ENCODE results near the gene RNF212. TPM values are rescaled to one million over a fixed set of nuclear protein-coding genes. Genes with fewer than 3 reads are reported as not detected.
A peak's percentile ranks its signal among the peaks of the same experiment; 100 is the strongest.

The RNF212 gene
- total and polyA plus RNA-seq, 9 of the 15 experiments (the other 6 are each of a cell fraction or from before 2014, with no cell fraction given): 0.04 TPM; not detected in 8

GRCh38 chr4:1074077-1074476, 39.3 kb downstream of the RNF212 start (continued):
- TF ChIP-seq, protein P1, sequence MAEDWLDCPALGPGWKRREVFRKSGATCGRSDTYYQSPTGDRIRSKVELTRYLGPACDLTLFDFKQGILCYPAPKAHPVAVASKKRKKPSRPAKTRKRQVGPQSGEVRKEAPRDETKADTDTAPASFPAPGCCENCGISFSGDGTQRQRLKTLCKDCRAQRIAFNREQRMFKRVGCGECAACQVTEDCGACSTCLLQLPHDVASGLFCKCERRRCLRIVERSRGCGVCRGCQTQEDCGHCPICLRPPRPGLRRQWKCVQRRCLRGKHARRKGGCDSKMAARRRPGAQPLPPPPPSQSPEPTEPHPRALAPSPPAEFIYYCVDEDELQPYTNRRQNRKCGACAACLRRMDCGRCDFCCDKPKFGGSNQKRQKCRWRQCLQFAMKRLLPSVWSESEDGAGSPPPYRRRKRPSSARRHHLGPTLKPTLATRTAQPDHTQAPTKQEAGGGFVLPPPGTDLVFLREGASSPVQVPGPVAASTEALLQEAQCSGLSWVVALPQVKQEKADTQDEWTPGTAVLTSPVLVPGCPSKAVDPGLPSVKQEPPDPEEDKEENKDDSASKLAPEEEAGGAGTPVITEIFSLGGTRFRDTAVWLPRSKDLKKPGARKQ (CRISPR knock-in tag; IDR thresholded peaks at IDR 0.05): no peak
- TF ChIP-seq ATF6 (CRISPR knock-in tag; IDR thresholded peaks at IDR 0.05): no peak

- no peak overlapping the region for H3K4me3 ChIP-seq
- BruUV-seq (replicated peaks): no TSS peak
- intact Hi-C loops (cut with micrococcal nuclease): no loop called here
- H3K4me2 ChIP-seq (ENCODE audit: insufficient read depth, low read length): peak overlapping the region; percentile 27
- H3K36me3 ChIP-seq (ENCODE audit: control insufficient read depth, insufficient read depth, low read length): no peaks in the 10 kb centered on the region
- H3K79me2 ChIP-seq (ENCODE audit: control insufficient read depth, insufficient read depth, low read length): no peaks in the 10 kb centered on the region
- peaks cover 52 to 70% of the 10 kb centered on the region in 2 experiments for H3K27me3 ChIP-seq (ENCODE audit: control insufficient read depth in 2 of 2, insufficient read depth in 2 of 2, low read length in 2 of 2)
- peaks cover 0 to 5% of the 10 kb centered on the region in 2 experiments; a peak in 1 of 5 replicates for H3K4me1 ChIP-seq (replicated peaks in 1 of 2; ENCODE audit: control insufficient read depth in 2 of 2, insufficient read depth in 2 of 2, low read length in 2 of 2)
- no peaks in the 10 kb centered on the region for H4K20me1 ChIP-seq (replicated peaks; ENCODE audit: control insufficient read depth, insufficient read depth, low read length)
- 0% methylated on average over 11 of the region's 11 CpGs for WGBS (ENCODE audit: insufficient coverage, low coverage, missing lambda C conversion rate)
- peak overlapping the region; percentile 51 for H2AFZ ChIP-seq (ENCODE audit: low read depth, low read length)
- FAIRE-seq (peak; percentile 95), ATAC-seq (peak; percentile 99), DNase-seq (ENCODE audit: extremely low read depth in 1 of 4, low spot score in 3 of 4) (peak; percentile 40 to 77 (median 63))
- ChIA-PET POLR2A (interaction anchor here (0.6 kb wide), 1 partner anchor 88 kb away, joined by 3 read pairs; no protein-coding TSS in a partner anchor), CTCF (ENCODE audit: low intra/inter-chr PET ratio) (interaction anchor here (0.6 kb wide), 1 partner anchor 116 kb away, joined by 3 read pairs; no protein-coding TSS in a partner anchor)
- H3K27ac ChIP-seq (ENCODE audit: extremely low read depth, low read depth, low read length): no peak overlapping the region
- no peak overlapping the region for H3K9ac ChIP-seq (ENCODE audit: insufficient read depth in 1 of 2, low read depth in 2 of 2, low read length in 2 of 2)
- in situ Hi-C loops (cut with MboI): no loop called here
- H3K9me3 ChIP-seq (replicated peaks; ENCODE audit: control insufficient read depth, insufficient read depth, low read depth, low read length): no peaks in the 10 kb centered on the region
- no peaks in the 10 kb centered on the region for H3K9me1 ChIP-seq (ENCODE audit: control insufficient read depth, insufficient read depth, low read length)
- no peak for TF ChIP-seq TCF7L2 (IDR thresholded peaks at IDR 0.05; ENCODE audit: low read depth, low read length)
- TF ChIP-seq FOXK2 (conservative IDR thresholded peaks at IDR 0.05 in 1 of 2, IDR thresholded peaks at IDR 0.05 in 1 of 2; ENCODE audit: low read depth in 2 of 2): peak; percentile 40 to 48; a peak in 2 of 4 replicates
- no peak for TF ChIP-seq LEF1 (IDR thresholded peaks at IDR 0.05)
- no peak for TF ChIP-seq XRCC4 (IDR thresholded peaks at IDR 0.05; ENCODE audit: extremely low read depth, insufficient read depth, insufficient read length)
- TF ChIP-seq, protein P2, sequence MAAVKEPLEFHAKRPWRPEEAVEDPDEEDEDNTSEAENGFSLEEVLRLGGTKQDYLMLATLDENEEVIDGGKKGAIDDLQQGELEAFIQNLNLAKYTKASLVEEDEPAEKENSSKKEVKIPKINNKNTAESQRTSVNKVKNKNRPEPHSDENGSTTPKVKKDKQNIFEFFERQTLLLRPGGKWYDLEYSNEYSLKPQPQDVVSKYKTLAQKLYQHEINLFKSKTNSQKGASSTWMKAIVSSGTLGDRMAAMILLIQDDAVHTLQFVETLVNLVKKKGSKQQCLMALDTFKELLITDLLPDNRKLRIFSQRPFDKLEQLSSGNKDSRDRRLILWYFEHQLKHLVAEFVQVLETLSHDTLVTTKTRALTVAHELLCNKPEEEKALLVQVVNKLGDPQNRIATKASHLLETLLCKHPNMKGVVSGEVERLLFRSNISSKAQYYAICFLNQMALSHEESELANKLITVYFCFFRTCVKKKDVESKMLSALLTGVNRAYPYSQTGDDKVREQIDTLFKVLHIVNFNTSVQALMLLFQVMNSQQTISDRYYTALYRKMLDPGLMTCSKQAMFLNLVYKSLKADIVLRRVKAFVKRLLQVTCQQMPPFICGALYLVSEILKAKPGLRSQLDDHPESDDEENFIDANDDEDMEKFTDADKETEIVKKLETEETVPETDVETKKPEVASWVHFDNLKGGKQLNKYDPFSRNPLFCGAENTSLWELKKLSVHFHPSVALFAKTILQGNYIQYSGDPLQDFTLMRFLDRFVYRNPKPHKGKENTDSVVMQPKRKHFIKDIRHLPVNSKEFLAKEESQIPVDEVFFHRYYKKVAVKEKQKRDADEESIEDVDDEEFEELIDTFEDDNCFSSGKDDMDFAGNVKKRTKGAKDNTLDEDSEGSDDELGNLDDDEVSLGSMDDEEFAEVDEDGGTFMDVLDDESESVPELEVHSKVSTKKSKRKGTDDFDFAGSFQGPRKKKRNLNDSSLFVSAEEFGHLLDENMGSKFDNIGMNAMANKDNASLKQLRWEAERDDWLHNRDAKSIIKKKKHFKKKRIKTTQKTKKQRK (IDR thresholded peaks at IDR 0.05; ENCODE audit: borderline replicate concordance, low read depth, low read length): no peak
- TF ChIP-seq FIP1L1 (IDR thresholded peaks at IDR 0.05; ENCODE audit: low read depth, low read length, poor library complexity, severe bottlenecking): no peak
- peak; percentile 19 for TF ChIP-seq ZFP36 (IDR thresholded peaks at IDR 0.05; ENCODE audit: low read depth, low read length, partially characterized antibody)
- TF ChIP-seq, protein P3, sequence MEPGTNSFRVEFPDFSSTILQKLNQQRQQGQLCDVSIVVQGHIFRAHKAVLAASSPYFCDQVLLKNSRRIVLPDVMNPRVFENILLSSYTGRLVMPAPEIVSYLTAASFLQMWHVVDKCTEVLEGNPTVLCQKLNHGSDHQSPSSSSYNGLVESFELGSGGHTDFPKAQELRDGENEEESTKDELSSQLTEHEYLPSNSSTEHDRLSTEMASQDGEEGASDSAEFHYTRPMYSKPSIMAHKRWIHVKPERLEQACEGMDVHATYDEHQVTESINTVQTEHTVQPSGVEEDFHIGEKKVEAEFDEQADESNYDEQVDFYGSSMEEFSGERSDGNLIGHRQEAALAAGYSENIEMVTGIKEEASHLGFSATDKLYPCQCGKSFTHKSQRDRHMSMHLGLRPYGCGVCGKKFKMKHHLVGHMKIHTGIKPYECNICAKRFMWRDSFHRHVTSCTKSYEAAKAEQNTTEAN (CRISPR knock-in tag; IDR thresholded peaks at IDR 0.05): no peak
- no peak for TF ChIP-seq GABPB2 (CRISPR knock-in tag; conservative IDR thresholded peaks at IDR 0.05)
Measured at GRCh38 chr4:1072830-1073446, 40.4 kb downstream of the RNF212 start.

Measured in K562 (cell line).